Dedifferentiated amniotic fluid mesenchymal stem cell (primary cell): ENCODE measurements around the gene ARL15.
"Not testable (repeated sequence)": the region's sequence is repeated elsewhere in the genome, so short reads cannot be mapped to it uniquely, and the experiment has no call there.

Source experiments
- DNase-seq: peaks from one replicate; pipeline ENCODE4 v3.0.0-alpha.2; 2016; ENCODE audit errors: extremely low spot score

Gene ARL15

GRCh38 chr5:53900677-53901076, 409.7 kb downstream of the ARL15 start:
- no peak for DNase-seq

GRCh38 chr5:53895091-53895683, 415.2 kb downstream of the ARL15 start:
- DNase-seq: no peak

GRCh38 chr5:53893626-53894025, 416.7 kb downstream of the ARL15 start:
- no peak for DNase-seq

DNA sequence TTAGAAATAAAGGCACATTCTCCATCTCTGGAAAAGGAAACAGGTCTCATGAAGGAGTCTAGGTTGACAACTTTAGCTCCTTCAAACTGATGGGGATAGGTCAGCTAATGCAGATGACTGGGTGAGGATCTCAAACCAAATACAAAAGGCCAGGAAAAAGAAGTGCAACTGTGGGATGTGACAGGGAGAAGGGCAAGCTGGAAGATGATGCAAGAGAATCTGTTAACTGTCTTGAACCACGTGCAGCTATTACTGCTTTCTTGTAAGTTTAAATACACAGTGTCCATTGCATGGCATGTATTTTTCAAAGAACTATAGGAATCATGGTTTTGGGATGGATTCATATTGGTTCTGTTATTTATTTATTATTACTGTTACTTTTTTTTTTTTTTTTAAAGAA, 418.1 kb downstream of the ARL15 start:
- DNase-seq: no peak

GRCh38 chr5:53891159-53891558, 419.2 kb downstream of the ARL15 start:
- DNase-seq: no peak

GRCh38 chr5:53890490-53890889, 419.9 kb downstream of the ARL15 start:
- DNase-seq: no peak

- no peak for DNase-seq
These were observed 425.5 kb downstream of the ARL15 start for GRCh38 chr5:53884844-53885243.

GRCh38 chr5:53884417-53884816, 426.0 kb downstream of the ARL15 start:
- DNase-seq: no peak

DNA sequence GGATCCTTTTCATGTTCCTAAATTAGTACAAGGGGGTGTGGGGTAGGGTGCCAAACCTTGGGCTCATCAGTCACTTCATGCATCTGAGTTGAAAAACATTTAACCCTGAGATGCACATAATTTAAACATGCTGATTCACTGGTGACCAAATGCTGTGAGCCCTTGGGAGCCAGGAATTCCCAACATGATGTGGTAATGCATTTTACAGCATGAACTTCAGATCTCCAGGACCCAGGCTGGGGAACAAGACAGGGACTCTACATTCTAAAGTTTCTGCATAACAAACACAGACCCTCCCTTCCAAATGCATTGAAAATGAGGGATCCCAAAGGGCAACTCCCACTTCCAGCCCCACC, 427.7 kb downstream of the ARL15 start:
- peak; percentile 25 for DNase-seq

GRCh38 chr5:53882006-53882675, 428.2 kb downstream of the ARL15 start:
- DNase-seq: no peak

- no peak for DNase-seq
These were observed 430.6 kb downstream of the ARL15 start for GRCh38 chr5:53879708-53880323.

GRCh38 chr5:53878015-53878414, 432.4 kb downstream of the ARL15 start:
- DNase-seq: no peak

- DNase-seq: peak; percentile 58
These were observed 433.1 kb downstream of the ARL15 start for GRCh38 chr5:53877243-53877642.

- no peak for DNase-seq
These were observed 436.0 kb downstream of the ARL15 start for GRCh38 chr5:53874409-53874808.

DNA sequence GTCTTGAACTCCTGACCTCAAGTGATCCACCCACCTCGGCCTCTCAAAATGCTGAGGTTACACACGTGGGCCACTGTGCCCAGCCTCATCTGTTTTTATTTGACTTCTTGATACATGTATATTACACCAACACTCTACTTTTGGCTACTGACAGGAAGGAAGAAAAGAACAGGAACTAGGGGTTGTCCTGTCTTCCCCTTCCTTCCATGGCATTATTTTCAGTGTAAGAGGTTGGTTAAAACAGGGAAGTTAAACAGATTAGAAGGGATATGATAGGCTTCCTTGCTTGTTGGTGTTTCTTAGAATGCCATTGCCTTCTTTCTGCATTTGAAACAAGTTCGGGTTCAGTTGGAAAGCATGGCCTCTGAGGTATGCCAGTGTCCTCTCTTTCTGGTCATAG, 437.1 kb downstream of the ARL15 start:
- no peak for DNase-seq

GRCh38 chr5:53871775-53872174, 438.6 kb downstream of the ARL15 start:
- DNase-seq: no peak

GRCh38 chr5:53871050-53871449, 439.3 kb downstream of the ARL15 start:
- no peak for DNase-seq

GRCh38 chr5:53858700-53859456, 451.5 kb downstream of the ARL15 start:
- no peak for DNase-seq

- DNase-seq: peak; percentile 5
These were observed 453.9 kb downstream of the ARL15 start for GRCh38 chr5:53856506-53856905.

DNA sequence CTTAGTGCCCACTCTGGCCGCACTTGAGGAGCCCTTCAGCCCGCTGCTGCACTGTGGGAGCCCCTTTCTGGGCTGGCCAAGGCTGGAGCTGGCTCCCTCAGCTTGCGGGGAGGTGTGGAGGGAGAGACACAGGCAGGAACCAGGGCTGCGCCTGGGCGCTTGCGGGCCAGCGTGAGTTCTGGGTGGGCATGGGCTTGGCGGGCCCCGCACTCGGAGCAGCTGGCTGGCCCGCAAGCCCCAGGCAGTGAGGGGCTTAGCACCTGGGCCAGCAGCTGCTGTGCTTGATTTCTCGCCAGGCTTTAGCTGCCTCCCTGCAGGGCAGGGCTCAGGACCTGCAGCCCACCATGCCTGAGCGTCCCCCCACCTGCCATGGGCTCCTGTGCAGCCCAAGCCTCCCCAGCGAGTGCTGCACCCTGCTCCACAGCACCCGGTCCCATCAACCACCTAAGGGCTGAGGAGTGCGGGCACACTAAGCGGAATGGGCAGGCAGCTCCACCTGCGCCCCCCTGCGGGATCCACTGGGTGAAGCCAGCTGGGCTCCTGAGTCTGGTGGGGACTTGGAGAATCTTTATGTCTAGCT, 473.4 kb downstream of the ARL15 start:
- not testable (repeated sequence) for DNase-seq

DNA sequence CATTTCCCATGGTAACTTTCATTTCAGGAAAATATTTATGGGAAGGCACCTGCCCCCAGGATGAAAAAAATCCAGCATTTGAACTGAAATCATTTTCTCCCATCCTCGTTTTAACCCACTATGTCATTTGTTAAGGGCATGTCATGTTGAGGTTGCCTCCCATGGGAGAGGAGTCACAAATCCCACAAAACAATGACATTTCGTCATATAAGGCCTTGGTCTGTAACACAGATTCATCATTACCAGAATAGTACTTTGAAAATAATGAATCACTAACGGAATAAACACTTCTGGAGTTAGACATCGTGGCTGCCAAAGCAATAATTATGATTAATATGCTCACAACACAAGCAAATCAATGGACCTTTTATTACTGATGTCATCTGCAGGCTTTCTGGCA, 475.9 kb downstream of the ARL15 start:
- no peak for DNase-seq
